NCI-H146 treated with DMSO at 0.1 percent for 48 hours (cell line): ENCODE measurements around the gene SLC35E2B.
"Not testable (repeated sequence)": the region's sequence is repeated elsewhere in the genome, so short reads cannot be mapped to it uniquely, and the experiment has no call there.

ENCODE experiments used
- DNase-seq: peaks from one replicate; lab custom pipeline; 2025; ENCODE audit not compliant: unreplicated experiment; lab: John Stamatoyannopoulos, UW

Gene SLC35E2B

DNA sequence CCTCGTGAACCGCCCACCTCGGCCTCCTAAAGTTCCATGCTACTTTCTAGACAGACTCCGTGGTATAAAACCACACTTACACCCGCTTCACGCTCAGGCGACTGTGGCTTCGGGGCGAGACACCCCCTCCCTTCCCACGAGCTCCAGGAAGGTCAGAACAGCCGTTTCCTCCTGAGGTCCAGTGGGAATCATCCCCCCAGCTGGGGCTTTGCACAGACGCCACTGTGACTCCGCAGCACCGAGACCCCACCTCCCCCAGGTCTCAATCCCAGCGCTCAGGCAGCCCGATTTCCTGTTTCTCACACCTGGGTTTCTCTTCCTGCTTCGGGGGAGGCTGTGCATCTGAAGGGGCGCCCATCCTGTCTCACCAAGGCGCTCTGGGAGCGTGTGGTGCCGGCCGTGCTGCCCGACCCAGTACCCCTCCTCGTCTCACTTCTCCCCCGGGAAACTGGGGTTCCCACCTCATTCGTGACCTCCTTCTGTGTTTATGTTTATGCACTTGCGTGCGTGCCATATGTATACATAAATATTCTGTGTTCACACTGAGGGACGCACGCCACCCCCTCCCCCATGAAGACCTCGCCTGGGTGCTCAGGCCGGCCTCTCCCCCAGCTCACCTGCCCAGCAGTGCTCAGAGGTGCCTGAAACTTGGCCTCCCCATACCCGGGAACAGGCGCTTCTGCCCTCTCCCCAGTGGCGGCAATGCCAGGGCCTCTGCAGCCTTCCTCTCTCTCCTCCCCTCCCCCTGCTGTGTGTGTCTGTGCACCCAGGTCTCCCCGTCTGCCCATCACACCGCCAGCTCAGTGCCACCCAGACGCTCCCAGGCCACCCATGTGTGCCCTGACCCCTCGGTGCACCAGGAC is 14.6 kb downstream of the SLC35E2B start:
- DNase-seq: no peak

DNA sequence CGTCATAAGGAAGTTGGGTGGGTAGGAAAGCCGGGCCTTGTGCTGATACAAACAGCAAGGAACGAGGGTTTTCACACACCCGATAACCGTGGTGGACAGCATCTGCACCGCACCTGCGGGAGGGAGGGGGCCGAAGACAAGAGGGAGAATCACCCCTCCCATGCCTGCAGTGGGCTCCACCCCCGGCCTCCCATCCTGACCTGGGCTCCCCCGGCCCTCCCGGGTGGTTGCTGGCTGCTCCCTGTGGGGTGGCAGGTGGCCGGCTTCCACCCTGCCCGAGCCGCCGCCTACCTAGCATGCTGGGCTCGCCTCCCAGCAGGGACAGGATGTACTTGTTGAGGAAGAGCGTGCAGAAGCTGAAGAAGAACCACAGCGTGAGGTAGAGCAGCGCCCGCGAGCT is 16.5 kb downstream of the SLC35E2B start:
- not testable (repeated sequence) for DNase-seq

DNA sequence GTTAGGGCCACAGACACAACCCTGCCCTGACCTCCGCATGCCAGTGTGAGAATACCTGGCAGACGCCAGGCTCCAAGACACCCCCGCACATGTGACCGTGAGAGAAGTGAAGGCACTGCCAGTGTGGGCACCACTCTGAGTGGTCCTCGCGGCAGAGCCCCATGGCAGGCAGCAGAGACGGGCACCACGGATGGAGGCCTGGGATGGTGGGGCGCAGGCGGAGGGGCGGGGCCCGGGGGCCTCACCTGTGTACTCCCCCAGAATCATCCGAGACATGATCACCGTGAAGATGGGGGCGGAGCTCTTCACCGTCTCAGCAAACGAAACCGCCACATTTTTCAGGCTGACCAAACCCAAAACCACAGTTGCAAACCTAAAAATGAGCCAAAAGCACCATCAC is 17.4 kb downstream of the SLC35E2B start:
- not testable (repeated sequence) for DNase-seq

DNA sequence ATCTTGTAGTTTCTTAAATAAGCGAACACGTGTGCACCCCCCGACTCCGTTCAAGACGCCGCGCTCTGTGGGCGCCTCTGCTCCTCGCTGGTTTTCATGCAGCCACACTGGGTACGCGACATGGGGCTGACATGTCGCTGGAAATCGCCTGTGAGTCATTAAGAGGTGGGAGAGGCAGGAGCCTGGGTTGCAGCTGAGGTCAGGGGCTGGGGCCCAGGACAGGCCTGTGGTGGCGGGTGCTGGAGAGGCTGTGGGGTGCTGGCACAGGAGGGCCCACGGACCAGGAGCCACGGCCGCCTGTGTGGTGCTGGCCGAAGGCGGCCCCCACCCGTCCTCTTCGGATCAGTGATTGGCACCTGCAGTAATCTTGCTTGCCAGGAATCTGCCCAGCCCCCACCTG is 17.8 kb downstream of the SLC35E2B start:
- not testable (repeated sequence) for DNase-seq

DNA sequence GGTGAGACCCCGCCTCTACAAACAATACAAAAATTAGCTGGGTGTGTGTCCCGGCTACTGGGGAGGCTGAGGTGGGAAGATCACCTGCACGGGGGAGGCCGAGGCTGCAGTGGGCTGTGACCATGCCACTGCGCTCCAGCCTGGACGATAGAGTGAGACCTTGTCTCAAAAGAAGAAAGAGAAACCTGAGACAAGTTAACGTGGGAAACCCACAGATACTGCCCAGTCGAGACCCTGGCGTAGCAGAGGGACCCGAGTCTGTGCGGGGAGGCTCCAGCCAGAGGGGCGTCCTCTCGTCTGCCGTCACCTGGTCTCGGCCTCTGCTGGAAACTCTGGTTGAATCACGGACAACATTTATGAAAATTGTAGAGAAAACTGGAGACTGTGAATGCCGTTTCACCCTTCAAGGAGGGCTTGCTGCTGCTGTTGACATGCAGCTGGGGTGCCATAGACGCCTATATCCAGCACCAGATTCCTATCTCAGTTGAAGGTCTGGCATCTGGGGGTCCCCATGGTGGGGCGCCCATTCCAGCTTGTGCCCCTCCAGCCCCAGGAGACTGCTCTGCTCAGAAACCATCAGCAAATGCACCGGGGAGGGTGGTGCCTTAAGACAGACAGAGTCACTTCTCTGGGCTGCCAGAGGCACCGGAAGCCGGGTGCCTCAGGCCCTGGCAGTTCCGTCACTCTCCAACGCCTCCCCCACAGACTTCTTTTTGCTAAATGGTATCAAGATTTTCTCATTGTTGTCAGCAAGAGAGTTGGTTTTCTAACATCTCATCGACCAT is 20.2 kb downstream of the SLC35E2B start:
- DNase-seq: no peak

DNA sequence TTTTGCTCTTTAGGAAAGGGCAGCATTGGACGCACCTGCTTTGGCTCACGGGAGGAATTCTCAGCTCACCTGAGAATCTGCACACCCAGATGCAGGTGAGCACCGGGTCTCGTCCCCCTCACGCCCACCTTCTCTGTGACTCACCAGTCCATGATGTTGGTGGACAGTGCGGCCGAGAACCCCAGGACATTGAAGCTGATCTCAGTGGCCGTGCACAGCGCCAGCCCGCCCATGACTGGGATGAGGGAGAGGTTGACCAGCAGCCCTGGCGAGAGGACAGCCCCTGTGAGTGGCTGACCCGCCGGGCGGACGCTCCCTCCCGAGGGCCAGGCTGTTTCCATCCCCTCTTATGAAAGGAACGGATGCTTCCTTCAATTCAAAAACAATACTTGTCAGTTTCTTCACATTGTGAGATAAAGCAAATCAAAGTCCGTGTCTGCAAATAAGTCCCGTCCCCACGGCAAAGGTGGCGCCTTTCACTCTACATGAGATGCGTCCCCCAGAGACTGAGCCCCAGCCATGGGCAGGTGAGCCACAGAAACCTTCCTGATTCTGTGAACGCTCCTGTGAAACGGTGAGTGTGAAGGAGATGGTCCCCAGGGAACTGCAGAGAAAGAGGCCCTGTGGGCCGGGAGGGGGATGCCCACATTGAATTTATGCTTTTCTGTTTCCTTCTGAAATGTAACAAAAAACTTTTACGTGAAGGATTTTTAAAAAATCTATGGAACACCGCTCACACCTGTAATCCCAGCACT is 21.1 kb downstream of the SLC35E2B start:
- DNase-seq: no peak

DNA sequence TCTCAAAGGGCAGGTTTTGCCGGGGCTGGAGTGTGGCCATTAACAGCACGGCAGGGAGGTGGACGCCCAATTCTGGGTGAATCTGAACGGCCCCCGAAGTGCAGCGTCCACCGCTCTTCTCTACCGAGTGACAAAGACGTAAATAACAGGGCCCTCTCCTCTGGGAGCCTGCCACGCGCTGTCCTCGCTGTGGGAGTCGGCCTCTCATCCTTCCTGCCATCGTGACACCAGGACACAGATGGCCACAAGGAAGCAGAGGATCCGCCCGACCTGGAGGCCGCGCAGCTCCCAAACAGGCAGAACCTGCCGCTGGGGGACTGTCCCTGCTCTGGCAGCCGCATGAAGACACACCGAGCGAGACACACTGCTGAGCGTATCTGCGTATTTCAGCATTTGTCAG is 21.7 kb downstream of the SLC35E2B start:
- DNase-seq: no peak

DNA sequence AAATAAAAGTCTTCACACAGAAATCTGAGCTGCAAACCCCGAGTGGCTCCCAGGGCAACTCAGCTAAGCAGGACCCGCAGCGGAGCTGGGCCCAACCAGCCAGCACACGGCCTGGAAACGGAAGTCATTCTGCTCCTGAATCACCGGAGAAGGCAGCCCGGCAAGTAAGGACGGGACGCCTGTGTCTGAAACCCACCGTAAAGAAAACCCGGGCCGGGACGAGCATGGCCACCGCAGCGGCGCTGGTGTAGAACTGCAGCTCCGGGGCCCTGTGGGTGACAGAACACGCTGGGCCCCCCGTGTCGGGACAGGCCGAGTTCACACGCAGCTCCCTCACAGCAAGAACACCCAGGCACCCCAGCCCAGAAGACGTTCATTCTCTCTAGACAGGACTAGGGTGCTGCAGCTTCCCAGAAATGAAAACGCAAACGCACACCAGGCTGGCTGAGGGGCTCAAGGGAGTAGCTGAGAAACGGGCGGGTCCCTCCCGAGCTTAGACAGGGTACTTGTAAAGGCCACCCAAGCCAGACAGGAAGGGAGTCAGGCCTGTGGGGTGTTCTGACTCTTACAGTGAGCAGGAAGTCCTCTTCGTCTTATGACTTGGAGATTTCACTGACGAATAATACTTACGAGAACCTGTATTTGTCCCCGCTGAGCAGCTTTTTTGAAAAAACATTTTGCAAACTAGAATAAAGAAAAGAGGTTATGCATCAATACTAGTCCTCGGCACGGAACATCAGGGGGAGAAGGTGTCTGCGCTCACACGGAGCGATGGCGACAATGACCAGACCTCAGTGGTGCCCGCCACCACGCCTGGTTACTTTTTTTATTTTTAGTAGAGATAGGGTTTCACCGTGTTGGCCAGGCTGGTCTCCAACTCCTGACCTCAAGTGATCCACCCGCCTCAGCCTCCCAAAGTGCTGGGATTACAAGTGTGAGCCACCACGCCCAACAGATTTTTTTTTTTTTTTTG is 22.8 kb downstream of the SLC35E2B start:
- no peak for DNase-seq

DNA sequence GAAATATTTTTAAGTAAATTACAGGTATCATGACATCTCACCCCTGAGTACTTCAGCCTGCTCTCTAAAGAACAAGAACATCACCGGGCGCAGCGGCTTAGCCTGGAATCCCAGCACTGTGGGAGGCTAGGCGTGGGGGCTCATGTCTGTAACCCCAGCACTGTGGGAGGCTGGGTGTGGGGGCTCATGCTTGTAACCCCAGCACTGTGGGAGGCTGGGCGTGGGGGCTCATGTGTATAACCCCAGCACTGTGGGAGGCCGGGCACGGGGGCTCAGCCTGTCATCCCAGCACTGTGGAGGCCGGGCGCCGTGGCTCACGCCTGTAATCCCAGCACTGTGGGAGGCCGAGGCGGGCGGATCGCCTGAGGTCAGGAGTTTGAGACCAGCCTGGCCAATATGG is 26.1 kb downstream of the SLC35E2B start:
- no peak for DNase-seq

DNA sequence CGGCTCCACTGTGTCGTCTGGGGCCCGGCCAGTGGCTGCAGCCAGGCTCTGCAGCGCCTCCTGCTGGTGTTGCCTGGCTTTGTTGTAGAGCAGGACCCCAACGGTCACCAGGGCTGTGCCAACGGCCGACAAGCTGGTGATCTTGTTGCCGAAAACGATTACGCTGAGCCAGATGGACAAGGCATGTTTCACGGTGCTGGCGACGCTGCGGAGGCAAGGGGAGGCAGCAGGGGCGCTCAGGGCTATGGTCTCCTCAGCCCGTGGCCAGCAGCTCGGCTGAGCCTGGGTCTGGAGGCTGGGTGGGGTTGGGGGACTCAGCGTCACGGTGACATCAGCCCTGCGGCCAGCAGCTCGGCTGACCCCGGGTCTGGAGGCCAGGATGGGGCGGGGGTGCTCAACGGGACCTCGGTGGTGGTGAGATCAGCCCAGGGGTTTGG is 26.8 kb downstream of the SLC35E2B start:
- no peak for DNase-seq

DNA sequence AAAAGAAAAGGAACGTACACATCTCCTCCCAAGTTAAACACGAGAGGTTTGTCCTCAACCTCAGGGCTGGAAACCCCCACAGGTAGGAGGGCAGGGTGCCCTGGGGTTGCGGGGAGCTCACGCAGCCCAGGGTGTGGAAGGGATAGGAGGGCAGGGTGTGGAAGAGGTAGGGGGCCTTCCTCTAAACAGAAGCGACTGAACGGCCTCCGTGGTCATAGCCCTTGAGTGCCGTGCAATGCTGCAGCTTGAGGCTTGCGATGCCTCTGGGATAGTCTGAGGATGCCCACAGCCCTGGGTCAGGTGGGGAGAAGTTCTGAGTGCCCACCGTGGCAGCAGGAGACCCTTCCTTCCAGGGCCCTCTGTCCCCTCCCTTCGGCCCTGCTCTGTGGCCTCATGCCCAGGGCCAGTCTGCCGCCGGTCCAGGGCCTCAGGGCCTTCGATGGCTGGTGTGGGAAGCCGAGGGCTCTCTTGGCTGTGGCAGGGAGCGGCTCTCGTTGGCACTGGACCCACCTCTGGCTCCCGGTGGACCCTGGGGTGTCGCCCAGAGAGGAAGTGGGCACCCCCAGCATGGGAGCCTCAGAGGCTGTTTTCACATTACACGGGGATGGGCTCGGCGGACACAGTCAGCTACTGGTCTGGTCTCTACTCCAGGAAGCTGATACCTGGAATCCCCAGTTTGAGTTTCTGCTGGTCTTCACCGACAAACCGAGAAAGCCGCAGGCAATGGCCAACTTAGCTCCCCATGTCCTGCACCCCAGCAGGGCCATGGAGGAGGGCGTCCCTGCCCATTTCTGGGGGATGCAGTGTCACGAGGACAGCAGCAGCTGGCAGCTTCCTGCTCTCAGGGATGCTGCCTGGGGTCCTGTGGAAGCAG is 27.4 kb downstream of the SLC35E2B start:
- no peak for DNase-seq

DNA sequence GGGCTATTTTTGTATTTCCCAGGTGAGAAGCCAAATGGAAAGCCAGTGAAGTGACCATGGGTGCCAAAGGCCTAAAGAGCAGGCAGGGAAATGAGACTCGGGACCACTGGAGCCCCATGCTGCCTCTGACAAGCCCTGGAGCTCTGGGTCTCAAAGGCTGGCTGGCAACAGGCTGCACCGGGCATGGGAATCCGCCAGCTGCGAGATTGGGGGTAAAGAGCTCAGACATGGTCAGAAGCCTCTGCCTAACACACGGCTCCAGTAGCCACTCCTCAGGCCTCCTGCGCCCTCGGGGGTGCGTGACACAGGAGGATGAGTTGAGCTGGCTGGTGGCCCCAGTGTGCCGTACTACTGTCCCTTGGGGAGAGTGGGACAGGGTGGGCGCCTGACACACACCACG is 28.3 kb downstream of the SLC35E2B start:
- DNase-seq: not testable (repeated sequence)

DNA sequence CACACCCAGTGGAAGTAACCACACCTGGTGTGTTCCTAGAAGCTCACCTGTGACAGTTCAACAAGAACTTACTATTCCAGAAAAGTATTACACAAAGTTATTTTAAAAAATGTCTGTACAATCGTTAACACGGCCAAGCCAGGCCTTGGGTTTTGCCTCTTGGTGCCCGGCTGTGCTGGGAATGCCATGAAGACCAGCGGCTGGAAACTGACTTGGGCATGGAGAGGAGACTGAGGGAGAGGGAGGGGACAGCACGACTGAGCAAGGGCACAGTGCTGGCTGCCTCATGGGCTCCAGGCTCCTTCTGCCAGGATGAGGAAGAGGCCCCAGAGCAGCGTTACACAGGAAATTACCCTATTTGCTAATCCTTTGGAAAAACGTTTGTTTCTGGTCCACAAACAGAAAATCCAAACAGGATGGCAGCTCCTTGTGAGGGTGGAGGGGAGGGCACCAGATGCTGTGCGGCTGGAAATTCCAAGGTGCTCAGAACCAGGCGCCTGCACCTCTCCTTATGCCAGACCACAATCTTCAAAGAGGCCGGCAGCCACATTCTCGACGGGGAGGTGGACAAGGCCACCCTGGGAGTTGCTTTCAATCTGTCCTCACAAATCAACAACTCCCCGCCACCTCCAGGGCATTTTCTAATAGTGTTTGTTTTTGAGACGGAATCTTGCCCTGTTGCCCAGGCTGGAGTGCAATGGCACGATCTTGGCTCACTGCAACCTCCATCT is 29.6 kb downstream of the SLC35E2B start:
- not testable (repeated sequence) for DNase-seq

DNA sequence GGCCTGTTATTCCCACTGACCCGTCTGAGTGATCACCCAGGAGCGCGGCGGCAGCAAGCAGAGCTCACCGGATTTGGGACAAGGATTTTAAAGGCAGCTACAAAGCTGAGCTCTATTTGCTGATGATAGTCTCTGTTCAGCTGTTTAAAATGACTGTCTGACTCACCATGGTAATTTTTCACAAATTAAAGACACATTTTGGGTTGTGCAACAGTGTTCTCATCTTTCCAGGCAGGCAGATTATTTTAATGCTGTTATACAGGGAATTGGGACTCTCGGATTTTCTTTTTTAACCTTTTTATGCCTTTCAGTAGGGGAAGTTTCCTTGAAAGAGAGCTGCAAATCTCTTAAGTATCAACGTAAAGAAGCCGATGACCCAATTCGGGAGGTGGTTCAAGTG is 30.2 kb downstream of the SLC35E2B start:
- not testable (repeated sequence) for DNase-seq

DNA sequence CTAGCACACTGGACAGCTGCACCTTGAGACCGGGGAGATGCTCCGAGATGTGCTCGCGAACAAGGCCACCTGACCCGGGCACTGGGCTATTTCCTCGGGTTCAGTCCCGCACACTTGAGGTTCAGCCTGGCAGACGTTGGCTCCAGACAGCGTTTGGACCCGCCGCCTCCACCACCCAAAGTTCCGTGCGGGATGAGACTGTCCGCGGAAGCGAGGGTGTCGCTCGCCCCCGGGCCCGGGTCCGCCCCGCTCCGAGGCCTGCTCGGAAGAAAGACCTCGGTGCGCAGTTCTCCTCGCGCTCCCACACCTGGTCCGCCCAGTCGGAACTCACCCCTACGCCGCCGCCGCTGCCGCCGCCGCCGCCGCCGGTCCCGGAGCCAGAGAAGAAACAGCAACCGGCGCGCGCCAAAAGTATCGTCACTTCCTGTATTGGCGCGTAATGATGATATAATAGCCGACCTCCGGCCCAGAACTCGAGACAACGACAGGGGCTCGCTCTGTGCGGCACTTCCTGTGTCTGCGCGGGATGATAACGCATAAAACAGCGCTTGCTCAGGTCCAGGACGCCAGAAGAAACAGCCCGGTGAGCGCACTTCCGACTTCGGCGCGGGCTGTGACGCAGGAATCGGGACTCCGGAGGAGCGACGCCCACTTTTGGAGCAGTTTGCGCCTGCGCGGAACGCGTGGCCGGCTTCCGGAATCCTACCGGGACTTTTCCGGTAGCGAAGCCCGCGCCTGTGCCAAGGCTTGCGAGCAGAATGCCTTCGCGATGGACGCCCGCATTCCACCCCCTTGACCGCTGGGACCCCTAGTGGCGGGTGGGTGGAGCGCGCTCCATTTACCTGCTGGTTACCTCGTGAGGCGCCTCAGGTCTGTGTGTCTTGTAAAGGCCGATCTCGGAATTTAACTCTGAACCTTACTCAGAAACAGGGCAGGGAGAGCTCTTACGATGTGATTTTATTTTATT is 33.7 kb downstream of the SLC35E2B start, which contains the start of gene CDK11B:
Gene CDK11B, minus strand, starts transcription at position 422 of the 967 bp plus-strand sequence. CDS start 1,519 bp downstream, outside the sequence.
- peak; percentile 57 for DNase-seq

DNA sequence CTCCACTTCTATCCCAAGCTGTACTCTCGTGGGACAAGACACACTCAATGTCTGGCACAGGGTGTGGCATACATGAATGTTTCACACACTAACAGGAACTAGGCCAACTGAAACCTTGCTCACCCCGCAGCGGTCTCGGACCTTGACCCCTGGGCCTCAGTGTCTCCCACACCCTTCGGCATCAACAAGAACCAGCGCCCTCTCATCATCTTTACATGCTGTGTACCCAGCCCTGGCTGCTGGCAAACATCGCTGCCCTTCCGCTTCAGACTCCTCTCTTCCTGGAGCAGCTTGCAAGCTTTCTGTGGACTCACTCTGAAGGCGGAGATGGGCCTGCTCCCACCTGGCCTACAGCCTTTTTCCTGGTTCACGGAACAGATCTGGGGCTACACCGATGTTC is 44.3 kb downstream of the SLC35E2B start:
- not testable (repeated sequence) for DNase-seq

DNA sequence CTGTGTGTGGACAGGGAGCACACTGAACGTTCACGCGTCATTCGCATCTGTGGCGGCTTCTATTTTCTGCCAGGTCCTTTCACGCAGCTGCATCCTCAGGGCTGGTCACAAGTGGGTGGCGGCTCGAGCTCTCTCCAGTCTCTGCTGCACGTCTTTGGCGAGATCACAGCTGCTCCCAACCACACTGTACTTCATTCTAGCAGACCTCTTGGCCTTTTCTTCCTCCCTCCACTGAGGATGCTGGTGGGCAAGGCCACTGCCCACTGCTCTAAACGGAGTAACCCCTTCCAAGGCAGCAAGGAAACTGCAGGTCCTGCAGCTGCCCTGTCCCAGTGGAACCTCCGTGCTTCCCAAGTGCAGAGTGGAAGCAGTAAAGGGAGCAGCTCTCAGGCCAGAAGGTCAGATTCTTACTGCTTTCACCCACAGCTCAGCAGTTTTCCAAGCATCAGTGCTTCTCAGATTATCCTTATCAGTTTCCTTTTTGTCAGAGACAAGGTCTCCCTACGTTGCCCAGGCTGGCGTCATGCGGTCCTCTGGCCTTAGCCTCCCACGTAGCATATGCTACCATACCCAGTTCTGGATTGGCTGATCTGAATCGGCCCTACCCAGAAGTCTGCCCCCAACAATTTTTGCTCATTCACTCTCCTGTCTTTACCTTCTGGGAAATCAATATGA is 44.9 kb downstream of the SLC35E2B start:
- not testable (repeated sequence) for DNase-seq
